CD14-positive monocyte (primary cell): ENCODE data around the gene OSBPL9. TPM values are rescaled to one million over a fixed set of nuclear protein-coding genes. Genes with fewer than 3 reads are reported as not detected.
"Not testable (repeated sequence)": the region's sequence is repeated elsewhere in the genome, so short reads cannot be mapped to it uniquely, and the experiment has no call there.

ENCODE experiments used
- DNase-seq, 3 donors: peaks; one replicate each; pipeline ENCODE4 v3.0.0-alpha.2; 2011 to 2022
- H2AFZ ChIP-seq: 2 replicates; pipeline ENCODE4 v1.6.0; 2012; ENCODE audit warnings: mild to moderate bottlenecking, low read depth, low read length, inconsistent platforms; ENCODE audit not compliant: insufficient read depth, poor library complexity, severe bottlenecking
- H3K27ac ChIP-seq, 2 donors: 1 replicate in 1 of 2; 2 replicates in 1 of 2; pipeline ENCODE4 v1.5.1; 2012 to 2013; ENCODE audit warnings: low read length in 2 of 2, control low read depth in 1 of 2, inconsistent platforms in 1 of 2, low read depth in 1 of 2, mild to moderate bottlenecking in 1 of 2
- H3K27me3 ChIP-seq, 2 donors: one replicate each; pipeline versions ENCODE4 v1.6.0 to v1.6.1; 2011 to 2013; ENCODE audit warnings: low read length in 2 of 2; ENCODE audit not compliant: control insufficient read depth in 2 of 2, insufficient read depth in 2 of 2
- H3K36me3 ChIP-seq, 2 donors: replicated peaks in 1 of 2; 1 replicate in 1 of 2; 2 replicates in 1 of 2; pipeline versions ENCODE4 v1.5.1 to v1.6.1; 2012 to 2013; ENCODE audit warnings: low read length in 2 of 2, control low read depth in 1 of 2, inconsistent platforms in 1 of 2, mild to moderate bottlenecking in 1 of 2; ENCODE audit not compliant: insufficient read depth in 2 of 2, control insufficient read depth in 1 of 2
- H3K4me1 ChIP-seq, 2 donors: 1 replicate in 1 of 2; 2 replicates in 1 of 2; pipeline versions ENCODE4 v1.5.1 to v1.6.1; 2012 to 2013; ENCODE audit warnings: low read length in 2 of 2, control low read depth in 1 of 2, inconsistent platforms in 1 of 2, mild to moderate bottlenecking in 1 of 2, moderate library complexity in 1 of 2; ENCODE audit not compliant: insufficient read depth in 2 of 2, control insufficient read depth in 1 of 2
- H3K4me2 ChIP-seq: replicated peaks from 2 replicates; pipeline ENCODE3; 2012; ENCODE audit warnings: low read length, moderate library complexity, mild to moderate bottlenecking; ENCODE audit not compliant: poor library complexity, severe bottlenecking; ENCODE audit errors: extremely low read depth
- H3K4me3 ChIP-seq, 3 experiments: fragments of 200-600 bp in 1 of 3; sonication (generic) in 1 of 3; replicated peaks in 1 of 3; 1 replicate in 2 of 3; 2 replicates in 1 of 3; pipeline ENCODE4 v1.5.1; 2011 to 2013; ENCODE audit warnings: low read length in 3 of 3, mild to moderate bottlenecking in 3 of 3, control low read depth in 2 of 3, low read depth in 2 of 3, inconsistent platforms in 1 of 3, moderate library complexity in 1 of 3
- H3K79me2 ChIP-seq: 2 replicates; pipeline ENCODE4 v1.6.0; 2012; ENCODE audit warnings: mild to moderate bottlenecking, control low read depth, inconsistent platforms, low read length, moderate library complexity; ENCODE audit not compliant: insufficient read depth
- H3K9ac ChIP-seq: 2 replicates; pipeline ENCODE4 v1.6.0; 2017; ENCODE audit warnings: low read length, mild to moderate bottlenecking; ENCODE audit not compliant: insufficient read depth, poor library complexity, severe bottlenecking
- H3K9me3 ChIP-seq, 2 donors: replicated peaks in 1 of 2; 1 replicate in 1 of 2; 2 replicates in 1 of 2; pipeline versions ENCODE4 v1.5.1 to v1.6.1; 2012 to 2013; ENCODE audit warnings: low read length in 2 of 2, control low read depth in 1 of 2; ENCODE audit not compliant: control insufficient read depth in 1 of 2, insufficient read depth in 1 of 2
- H4K20me1 ChIP-seq: 2 replicates; pipeline ENCODE4 v1.6.0; 2012; ENCODE audit warnings: mild to moderate bottlenecking, low read length, control low read depth, moderate library complexity; ENCODE audit not compliant: insufficient read depth
- H3K27ac Mint-ChIP-seq, 7 donors: one replicate each; pipeline ENCODE4 v1.8.0; 2020; ENCODE audit warnings: mild to moderate bottlenecking in 7 of 7, mixed read lengths in 7 of 7, moderate library complexity in 6 of 7, inconsistent platforms in 2 of 7
- H3K27me3 Mint-ChIP-seq, 3 donors: one replicate each; pipeline ENCODE4 v1.8.0; 2021 to 2022; ENCODE audit warnings: low read depth in 3 of 3, mild to moderate bottlenecking in 3 of 3, mixed read lengths in 3 of 3, moderate library complexity in 3 of 3, inconsistent platforms in 1 of 3
- H3K36me3 Mint-ChIP-seq, 2 donors: one replicate each; pipeline ENCODE4 v1.8.0; 2020; ENCODE audit warnings: mixed read lengths in 2 of 2, inconsistent platforms in 1 of 2, mild to moderate bottlenecking in 1 of 2
- H3K4me1 Mint-ChIP-seq: one replicate; pipeline ENCODE4 v1.8.0; 2020; ENCODE audit warnings: mild to moderate bottlenecking, mixed read lengths
- H3K4me3 Mint-ChIP-seq, 2 donors: one replicate each; pipeline ENCODE4 v1.8.0; 2020; ENCODE audit warnings: mild to moderate bottlenecking in 2 of 2, mixed read lengths in 2 of 2, moderate library complexity in 1 of 2
- H3K9me3 Mint-ChIP-seq, 7 donors: one replicate each; pipeline ENCODE4 v1.8.0; 2020 to 2022; ENCODE audit warnings: mixed read lengths in 7 of 7, mild to moderate bottlenecking in 6 of 7, moderate library complexity in 6 of 7, inconsistent platforms in 2 of 7
- WGBS: methylation state at CpG from one replicate; pipeline ENCODE4 v1.1.5; 2013; ENCODE audit warnings: missing lambda C conversion rate; ENCODE audit not compliant: insufficient coverage; 5-methylcytosine and 5-hydroxymethylcytosine counted together
- intact Hi-C, 2 donors: fragments of 100-400 bp; cut with micrococcal nuclease; formaldehyde crosslinking; loops; one replicate each; pipeline versions ENCODE4 v1.15.0 to v1.15.1; 2023
- polyA plus RNA-seq, 3 donors: library from polyadenylated mRNA; depleted of rRNA in 1 of 3; unstranded in 2 of 3; stranded (reverse) in 1 of 3; fragments of 300-500 nt in 2 of 3; fragments of >200 nt in 1 of 3; fragmentation: Illumina TruSeq in 2 of 3; gene quantifications; 1 replicate in 2 of 3; 2 replicates in 1 of 3; pipeline ENCODE4 v1.2.3, GENCODE V29; 2012 to 2021
- TF ChIP-seq, protein P1 (sequence below): fragments of 200-600 bp; IDR thresholded peaks from one replicate; pipeline ENCODE4 v1.8.0; 2022; ENCODE audit warnings: antibody characterized with exemption, mild to moderate bottlenecking

The OSBPL9 gene
- polyA plus RNA-seq, 3 donors = 22.2 to 41.4 (median 31.3) TPM

DNA sequence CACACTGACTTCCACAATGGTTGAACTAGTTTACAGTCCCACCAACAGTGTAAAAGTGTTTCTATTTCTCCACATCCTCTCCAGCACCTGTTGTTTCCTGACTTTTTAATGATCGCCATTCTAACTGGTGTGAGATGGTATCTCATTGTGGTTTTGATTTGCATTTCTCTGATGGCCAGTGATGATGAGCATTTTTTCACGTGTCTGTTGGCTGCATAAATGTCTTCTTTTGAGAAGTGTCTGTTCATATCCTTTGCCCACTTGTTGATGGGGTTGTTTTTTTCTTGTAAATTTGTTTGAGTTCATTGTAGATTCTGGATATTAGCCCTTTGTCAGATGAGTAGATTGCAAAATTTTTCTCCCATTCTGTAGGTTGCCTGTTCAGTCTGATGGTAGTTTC lies 85.3 kb downstream of the OSBPL9 start:
- H3K79me2 ChIP-seq = peaks cover 31% of the 10 kb centered on the region
- H4K20me1 ChIP-seq = peaks cover 60% of the 10 kb centered on the region
- H3K4me1 Mint-ChIP-seq, H3K4me3 Mint-ChIP-seq, H3K9ac ChIP-seq, H3K27ac Mint-ChIP-seq, H3K4me3 ChIP-seq, H3K9me3 ChIP-seq, H3K4me2 ChIP-seq, H3K36me3 Mint-ChIP-seq, H2AFZ ChIP-seq, H3K4me1 ChIP-seq, intact Hi-C loops, H3K27me3 ChIP-seq, H3K27ac ChIP-seq, H3K9me3 Mint-ChIP-seq, DNase-seq, H3K36me3 ChIP-seq, H3K27me3 Mint-ChIP-seq: not testable (repeated sequence)
- no CpG with 5 or more reads among the region's 2 CpGs for WGBS

- peaks cover 0 to 8% of the 10 kb centered on the region in 2 donors for H3K36me3 ChIP-seq
- H4K20me1 ChIP-seq = peaks cover 57% of the 10 kb centered on the region
- Mint-ChIP-seq H3K4me1 (no peaks in the 10 kb centered on the region), H3K4me3 (no peak overlapping the region), H3K9me3 (peaks cover 0 to 3% (median 0%) of the 10 kb centered on the region in 7 donors), H3K27me3 (peaks cover 0 to 2% (median 0%) of the 10 kb centered on the region in 3 donors), H3K36me3 (peaks cover 5 to 8% of the 10 kb centered on the region in 2 donors), H3K27ac (no peak overlapping the region)
- H3K27ac ChIP-seq = no peak overlapping the region
- H3K4me2 ChIP-seq = no peak overlapping the region
- no peak overlapping the region for H3K4me3 ChIP-seq
- intact Hi-C loops = no loop called here
- no CpG with 5 or more reads among the region's 2 CpGs for WGBS
- no peaks in the 10 kb centered on the region for H3K27me3 ChIP-seq
- H3K9me3 ChIP-seq = no peaks in the 10 kb centered on the region
- no peak for DNase-seq
- no peaks in the 10 kb centered on the region for H3K4me1 ChIP-seq
- no peak overlapping the region for H3K9ac ChIP-seq
- H2AFZ ChIP-seq = no peak overlapping the region
- TF ChIP-seq, protein P1, sequence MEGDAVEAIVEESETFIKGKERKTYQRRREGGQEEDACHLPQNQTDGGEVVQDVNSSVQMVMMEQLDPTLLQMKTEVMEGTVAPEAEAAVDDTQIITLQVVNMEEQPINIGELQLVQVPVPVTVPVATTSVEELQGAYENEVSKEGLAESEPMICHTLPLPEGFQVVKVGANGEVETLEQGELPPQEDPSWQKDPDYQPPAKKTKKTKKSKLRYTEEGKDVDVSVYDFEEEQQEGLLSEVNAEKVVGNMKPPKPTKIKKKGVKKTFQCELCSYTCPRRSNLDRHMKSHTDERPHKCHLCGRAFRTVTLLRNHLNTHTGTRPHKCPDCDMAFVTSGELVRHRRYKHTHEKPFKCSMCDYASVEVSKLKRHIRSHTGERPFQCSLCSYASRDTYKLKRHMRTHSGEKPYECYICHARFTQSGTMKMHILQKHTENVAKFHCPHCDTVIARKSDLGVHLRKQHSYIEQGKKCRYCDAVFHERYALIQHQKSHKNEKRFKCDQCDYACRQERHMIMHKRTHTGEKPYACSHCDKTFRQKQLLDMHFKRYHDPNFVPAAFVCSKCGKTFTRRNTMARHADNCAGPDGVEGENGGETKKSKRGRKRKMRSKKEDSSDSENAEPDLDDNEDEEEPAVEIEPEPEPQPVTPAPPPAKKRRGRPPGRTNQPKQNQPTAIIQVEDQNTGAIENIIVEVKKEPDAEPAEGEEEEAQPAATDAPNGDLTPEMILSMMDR = no peak
- H3K79me2 ChIP-seq = peaks cover 33% of the 10 kb centered on the region
Observed at GRCh38 chr1:51705035-51705434, 88.1 kb downstream of the OSBPL9 start.
